Retinal pigment epithelial cell (primary cell): ENCODE data around the gene HMGB1.

Experiments
- DNase-seq: peaks from one replicate; pipeline ENCODE4 v3.0.0-alpha.2; 2010; ENCODE audit warnings: low read depth
- H3K4me3 ChIP-seq: 2 replicates; pipeline ENCODE4 v1.5.1; 2011; ENCODE audit warnings: mild to moderate bottlenecking, low read length, control low read depth, moderate library complexity
- TF ChIP-seq, protein P1 (sequence below): conservative IDR thresholded peaks from 2 replicates; pipeline ENCODE4 v1.5.1; 2011; ENCODE audit warnings: low read depth, low read length, control low read depth, inconsistent platforms

Gene HMGB1

DNA sequence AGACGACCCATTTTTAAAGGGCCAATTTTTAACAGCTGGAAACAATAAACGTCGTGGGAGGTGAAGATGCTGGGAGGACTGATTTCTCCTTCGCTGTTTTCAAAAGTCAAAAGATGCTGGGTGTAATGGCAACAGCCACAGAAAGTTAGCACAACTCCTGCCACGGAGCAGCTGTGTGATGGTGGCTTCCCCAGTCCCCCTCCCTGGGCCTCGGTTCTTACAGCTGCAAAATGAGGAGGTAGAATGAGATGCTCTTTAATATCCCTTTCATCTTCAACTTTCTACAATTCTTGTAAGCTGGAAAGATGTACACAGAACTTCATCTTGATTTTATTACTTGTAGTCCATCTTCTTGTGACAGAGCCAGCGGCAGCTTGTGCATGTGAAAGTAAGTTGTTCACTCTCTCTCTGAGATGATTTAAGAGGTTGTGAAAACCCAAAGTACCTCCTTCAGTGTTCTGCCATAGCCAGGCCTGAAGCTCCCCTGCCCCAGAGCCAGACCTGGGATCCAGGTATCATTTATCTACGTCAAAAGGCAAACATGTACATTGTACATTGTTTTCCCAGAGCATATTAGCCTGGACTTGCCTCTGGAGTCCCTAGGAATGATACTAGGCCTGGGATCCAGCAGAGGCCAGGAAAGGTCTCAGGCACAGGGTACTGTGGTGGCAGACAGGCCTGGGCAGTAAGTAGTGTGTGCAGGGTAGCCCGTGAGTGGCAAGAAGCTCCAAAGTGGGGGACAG lies 46.8 kb downstream of the HMGB1 start:
- no peak for DNase-seq
- TF ChIP-seq, protein P1, sequence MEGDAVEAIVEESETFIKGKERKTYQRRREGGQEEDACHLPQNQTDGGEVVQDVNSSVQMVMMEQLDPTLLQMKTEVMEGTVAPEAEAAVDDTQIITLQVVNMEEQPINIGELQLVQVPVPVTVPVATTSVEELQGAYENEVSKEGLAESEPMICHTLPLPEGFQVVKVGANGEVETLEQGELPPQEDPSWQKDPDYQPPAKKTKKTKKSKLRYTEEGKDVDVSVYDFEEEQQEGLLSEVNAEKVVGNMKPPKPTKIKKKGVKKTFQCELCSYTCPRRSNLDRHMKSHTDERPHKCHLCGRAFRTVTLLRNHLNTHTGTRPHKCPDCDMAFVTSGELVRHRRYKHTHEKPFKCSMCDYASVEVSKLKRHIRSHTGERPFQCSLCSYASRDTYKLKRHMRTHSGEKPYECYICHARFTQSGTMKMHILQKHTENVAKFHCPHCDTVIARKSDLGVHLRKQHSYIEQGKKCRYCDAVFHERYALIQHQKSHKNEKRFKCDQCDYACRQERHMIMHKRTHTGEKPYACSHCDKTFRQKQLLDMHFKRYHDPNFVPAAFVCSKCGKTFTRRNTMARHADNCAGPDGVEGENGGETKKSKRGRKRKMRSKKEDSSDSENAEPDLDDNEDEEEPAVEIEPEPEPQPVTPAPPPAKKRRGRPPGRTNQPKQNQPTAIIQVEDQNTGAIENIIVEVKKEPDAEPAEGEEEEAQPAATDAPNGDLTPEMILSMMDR, result no peak
- no peak overlapping the region for H3K4me3 ChIP-seq

DNA sequence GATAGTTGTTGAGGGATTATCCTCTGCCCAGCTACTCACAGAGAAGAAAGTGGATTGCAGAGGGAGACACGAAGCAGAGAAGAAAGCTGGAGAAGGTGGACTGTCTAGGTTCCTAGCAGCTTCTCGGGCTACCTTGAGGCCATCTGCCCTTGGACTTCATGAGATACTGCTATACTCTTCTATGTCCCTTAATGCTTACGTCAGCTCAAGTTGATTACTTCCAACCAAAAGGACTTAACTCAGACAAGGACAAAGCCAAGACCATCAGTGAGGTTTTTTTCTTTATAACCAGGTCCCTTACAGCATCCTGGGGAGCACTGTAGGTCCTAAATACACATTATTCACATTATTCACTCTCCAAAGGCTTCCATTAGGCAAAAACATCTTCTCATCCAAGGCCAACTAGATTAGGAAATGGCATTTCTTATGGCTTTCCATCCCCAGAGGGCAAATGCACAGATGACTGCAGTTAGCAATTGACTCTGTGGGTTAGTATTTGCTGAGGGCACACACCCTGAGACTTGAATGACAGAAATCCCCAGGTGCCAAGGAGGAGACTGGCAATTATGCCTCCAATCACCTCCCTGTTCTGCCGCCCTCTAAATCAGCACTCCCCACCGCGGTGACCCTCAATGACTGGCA lies 47.5 kb downstream of the HMGB1 start:
- TF ChIP-seq, protein P1, result no peak
- DNase-seq, result no peak
- no peak overlapping the region for H3K4me3 ChIP-seq

DNA sequence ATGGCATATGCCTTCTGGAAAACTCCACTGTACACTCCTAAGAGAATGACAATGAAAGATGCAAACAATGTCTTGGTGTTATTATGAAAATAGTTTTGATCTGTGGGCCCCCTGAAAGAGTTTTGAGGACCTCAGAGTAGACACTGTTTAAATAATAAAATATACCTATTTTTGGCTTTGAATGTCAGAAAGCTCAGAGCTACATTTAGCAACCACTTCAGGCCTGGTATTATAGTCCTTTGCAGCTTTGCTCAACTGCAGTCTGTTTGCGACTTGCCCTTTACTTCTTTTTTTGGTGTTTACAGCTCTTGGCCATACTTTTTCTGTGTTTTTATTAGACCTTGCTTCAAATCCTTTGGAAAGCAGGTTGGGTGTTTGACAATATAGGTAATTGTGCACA lies 49.3 kb downstream of the HMGB1 start:
- no peak overlapping the region for H3K4me3 ChIP-seq
- no peak for DNase-seq
- TF ChIP-seq, protein P1, result no peak

DNA sequence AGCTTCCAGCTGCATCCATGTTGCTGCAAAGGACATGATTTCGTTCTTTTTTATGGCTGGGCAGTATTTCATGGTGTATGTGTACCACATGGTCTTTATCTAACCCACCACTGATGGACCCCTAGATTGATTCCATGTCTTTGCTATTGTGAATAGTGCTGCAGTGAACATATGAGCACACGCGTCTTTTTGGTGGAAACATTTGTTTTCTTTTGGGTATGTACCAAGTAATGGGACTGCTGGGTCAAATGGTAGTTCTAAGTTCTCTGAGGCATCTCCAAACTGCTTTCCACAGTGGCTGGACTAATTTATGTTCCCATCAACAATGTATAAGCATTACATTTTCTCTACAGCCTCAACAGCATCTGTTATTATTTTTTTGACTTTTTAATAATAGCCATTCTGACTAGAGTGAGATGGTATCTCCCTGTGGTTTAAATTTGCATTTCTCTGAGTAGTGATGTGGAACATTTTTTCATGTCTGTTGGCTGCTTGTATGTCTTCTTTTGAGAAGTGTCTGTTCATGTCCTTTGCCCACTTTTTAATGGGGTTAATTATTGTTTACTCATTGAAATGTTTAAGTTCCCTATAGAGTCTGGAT lies 50.2 kb downstream of the HMGB1 start:
- DNase-seq, result no peak
- TF ChIP-seq, protein P1, result no peak

DNA sequence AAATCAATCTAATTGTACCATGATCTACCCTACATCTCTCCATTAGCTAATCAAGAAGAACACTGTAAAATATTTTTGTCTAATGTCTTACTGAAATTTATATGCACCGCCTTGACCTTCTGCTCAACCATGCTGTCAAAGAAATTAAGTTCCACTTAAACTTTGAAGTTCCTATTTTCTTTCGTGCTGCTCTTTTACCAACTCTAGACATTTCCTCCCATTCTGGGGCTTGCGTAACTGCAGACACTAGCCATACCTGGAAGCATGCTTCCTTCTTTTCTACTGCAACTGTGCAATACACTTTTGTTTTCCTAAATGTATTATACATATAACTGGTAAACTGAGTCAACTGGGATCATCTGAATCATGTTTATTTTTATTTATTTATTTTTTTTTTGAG lies 51.9 kb downstream of the HMGB1 start:
- no peak for DNase-seq
- H3K4me3 ChIP-seq, result no peak overlapping the region

More for the DNA sequence above, 50.2 kb downstream of the HMGB1 start:
- no peak overlapping the region for H3K4me3 ChIP-seq

DNA sequence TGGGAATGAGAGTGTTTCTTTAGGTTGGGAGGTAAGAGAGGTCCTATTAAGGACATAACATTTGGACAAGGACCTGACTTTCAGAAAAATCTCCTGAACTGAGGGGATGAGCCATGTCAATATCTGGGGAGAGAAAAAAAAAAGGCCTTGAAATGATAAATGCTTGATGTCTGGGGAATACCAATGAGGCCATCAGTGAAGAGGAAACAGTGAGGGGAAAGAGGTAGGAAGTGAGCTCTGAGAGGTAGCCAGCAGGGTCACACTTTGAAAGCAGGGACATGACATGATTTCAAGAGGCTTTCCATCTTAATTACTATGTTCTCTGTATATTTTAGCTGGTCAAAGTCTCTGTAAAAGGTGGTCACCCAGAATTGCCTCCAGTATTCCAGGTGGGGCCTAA lies 53.4 kb downstream of the HMGB1 start:
- TF ChIP-seq, protein P1, result no peak
- no peak overlapping the region for H3K4me3 ChIP-seq
- DNase-seq, result no peak

More for the DNA sequence above, 51.9 kb downstream of the HMGB1 start:
- TF ChIP-seq, protein P1, result no peak
